ENCODE measurements around the gene GBGT1.

- no peak for TF ChIP-seq CTCF (IDR thresholded peaks at IDR 0.05; ENCODE audit: insufficient read depth, low read length, poor library complexity, severe bottlenecking)
- no peak for TF ChIP-seq EZH2phosphoT487 (conservative IDR thresholded peaks at IDR 0.05; ENCODE audit: low read length)
These were observed 4.7 kb upstream of the GBGT1 start for GRCh38 chr9:133168432-133168831.

All from SU-DHL-6 (cell line).